Measurements from ENCODE around the gene TDP2.
"Not testable (repeated sequence)": the region's sequence is repeated elsewhere in the genome, so short reads cannot be mapped to it uniquely, and the experiment has no call there.

The TDP2 gene

DNA sequence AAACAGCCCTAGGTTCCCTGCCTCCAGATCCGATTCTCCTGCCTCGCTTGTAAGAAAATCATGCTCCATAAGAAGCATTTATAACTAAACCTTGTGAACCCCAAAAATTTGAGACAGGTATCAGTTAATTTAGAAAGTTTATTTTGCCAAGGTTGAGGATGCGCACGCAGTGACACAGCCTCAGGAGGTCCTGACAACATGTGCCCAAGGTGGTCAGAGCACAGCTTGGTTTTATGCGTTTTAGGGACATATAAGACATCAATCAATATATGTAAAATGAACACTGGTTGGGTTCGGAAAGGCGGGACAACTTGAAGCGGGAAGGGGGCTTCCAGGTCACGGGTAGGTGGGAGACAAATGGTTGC is 2.3 kb upstream of the TDP2 start:
- TF ChIP-seq JUND (IDR thresholded peaks at IDR 0.05; ENCODE audit: low read depth) = no peak
- in situ Hi-C loops (cut with HindIII; ENCODE audit: low pct_unique_long_range_greater_than_20kb, low sequenced_read_pairs) = no loop called here
- no peak for DNase-seq (ENCODE audit: low read depth in 1 of 2, low spot score in 1 of 2)

DNA sequence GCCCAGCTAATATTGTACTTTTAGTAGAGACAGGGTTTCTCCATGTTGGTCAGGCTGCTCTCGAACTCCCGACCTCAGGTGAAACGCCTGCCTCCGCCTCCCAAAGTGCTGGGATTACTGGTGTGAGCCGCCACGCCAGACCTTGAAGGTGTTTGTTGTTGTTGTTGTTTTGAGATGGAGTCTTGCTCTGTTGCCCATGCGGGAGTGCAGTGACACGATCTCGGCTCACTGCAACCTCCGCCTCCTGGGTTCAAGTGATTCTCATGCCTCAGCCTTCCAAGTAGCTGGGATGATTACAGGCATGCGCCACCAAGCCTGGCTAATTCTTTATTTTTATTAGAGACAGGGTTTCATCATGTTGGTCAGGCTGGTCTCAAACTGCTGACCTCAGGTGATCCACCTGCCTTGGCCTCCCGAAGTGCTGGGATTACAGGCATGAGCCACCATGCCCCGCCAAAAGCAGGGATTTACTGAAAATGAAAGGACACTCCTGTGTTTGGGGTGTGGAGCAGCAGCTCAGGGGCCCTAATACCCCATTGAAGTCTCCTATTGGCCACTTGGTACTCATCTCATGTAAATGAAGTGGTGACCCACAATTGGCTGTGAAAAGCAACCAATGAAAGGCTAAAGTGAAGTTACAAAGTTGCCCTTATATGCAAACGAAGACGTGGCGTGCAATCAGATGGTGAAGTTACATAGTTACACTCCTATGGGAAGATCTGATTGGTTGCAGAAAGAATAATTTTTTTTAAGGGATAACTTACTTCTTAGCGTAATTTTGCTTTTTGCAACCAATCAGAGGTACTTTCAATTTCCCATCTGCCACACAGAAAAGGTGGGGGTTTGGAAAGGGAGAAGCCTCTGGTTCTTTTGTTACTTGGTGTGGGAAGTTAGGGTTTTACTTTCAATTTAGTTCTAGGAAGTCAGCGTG is 1.6 kb upstream of the TDP2 start:
- DNase-seq (ENCODE audit: low read depth in 1 of 2, low spot score in 1 of 2); in situ Hi-C loops (cut with HindIII; ENCODE audit: low pct_unique_long_range_greater_than_20kb, low sequenced_read_pairs): not testable (repeated sequence)

DNA sequence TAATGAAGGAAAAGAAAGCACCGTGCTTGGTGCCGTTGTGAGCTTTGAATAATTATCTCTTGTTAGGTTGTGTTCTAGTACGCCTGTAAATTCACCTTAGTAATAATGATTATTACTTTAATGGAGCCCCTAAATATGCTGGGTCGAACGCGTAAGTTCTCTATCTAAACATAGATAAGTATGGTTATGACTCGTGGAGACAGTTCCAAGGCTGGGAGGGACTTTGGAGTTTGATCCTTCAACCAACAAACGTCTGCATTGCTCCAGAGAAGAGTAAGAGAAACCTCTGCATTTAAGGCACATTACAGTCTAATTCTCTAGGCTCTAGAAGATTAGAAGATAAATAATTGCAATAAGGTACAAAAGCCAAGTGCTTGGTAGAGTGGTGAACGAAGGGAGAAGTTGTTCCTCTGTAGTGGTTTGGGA is 692 bp upstream of the TDP2 start:
- no peak for DNase-seq (ENCODE audit: low read depth in 1 of 2, low spot score in 1 of 2)
- in situ Hi-C loops (cut with HindIII; ENCODE audit: low pct_unique_long_range_greater_than_20kb, low sequenced_read_pairs) = no loop called here
- TF ChIP-seq JUND (IDR thresholded peaks at IDR 0.05; ENCODE audit: low read depth) = no peak

DNA sequence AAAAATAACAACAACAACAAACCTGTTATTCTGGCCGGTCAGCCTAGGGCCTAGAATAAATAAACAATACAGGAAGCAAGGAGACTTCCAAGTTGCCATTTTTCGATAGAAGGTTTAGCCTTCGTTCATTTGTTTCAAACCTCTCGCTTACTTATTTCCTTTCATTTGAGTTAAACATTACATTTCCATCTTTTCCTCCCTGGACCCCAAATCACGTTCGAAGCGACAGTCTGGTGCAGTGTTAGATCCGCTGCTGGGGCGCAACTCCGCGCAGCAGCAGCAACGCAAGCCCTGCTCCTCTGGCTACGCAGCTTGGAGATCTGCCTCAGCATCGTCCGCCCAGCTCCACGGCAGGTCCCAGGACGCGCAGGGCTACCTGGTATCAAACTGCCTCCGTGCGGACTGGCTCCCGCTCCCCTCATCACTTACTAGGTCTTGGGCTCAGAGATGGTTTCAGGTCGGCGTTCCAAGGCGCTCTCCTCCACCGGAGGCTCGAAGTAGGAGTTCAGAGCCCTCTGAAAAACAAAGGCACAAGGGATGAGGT is 530 bp downstream of the TDP2 start:
- peak in 1 of 2 experiments; percentile 29 for DNase-seq (ENCODE audit: low read depth in 1 of 2, low spot score in 1 of 2)
- in situ Hi-C loops (cut with HindIII; ENCODE audit: low pct_unique_long_range_greater_than_20kb, low sequenced_read_pairs) = no loop called here
- TF ChIP-seq JUND (IDR thresholded peaks at IDR 0.05; ENCODE audit: low read depth) = no peak

DNA sequence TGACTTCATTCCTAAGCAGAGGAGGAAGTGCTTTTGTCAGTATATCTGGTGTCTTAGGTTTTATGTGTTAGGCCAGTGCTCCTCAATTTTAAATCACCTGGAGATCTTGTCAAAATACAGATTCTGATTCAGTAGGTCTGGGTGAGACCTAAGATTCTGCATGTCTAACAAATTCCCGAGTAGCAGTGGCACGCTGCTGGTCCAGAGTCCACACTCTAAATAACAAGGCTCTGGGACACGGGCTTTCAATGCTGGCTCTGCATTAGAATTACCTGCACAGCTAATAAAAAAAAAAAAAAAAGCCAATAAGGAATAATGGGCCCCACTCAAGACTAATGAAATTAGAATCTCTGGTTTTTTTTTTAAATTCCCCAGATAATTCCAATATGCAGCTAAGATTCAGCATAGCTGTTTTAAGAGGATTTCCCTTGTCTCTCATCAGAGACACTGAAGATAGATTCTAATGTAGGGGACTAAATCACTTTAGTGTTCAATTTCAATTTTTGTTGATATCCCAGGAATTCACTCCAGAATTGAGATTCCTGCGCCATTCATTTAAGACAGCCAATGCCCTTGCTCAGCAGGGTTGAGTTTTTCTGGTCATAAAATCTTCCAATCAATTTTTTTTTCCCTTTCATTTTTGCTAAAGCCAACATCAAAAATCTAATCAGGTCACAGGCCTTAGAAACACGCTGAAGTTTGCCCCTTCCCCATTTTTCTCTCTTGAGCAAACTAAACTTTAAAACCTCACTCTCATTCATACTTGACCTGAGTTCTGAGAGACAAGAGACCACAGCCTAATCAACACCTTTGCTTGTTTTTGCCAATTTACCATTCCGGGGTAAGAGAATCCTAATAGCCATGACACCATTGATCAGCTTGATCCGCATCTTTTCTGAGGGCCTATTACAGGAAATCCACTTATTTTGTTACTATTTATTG is 2.4 kb downstream of the TDP2 start:
- no peak for DNase-seq (ENCODE audit: low read depth in 1 of 2, low spot score in 1 of 2)
- no peak for TF ChIP-seq JUND (IDR thresholded peaks at IDR 0.05; ENCODE audit: low read depth)
- in situ Hi-C loops (cut with HindIII; ENCODE audit: low pct_unique_long_range_greater_than_20kb, low sequenced_read_pairs) = no loop called here

DNA sequence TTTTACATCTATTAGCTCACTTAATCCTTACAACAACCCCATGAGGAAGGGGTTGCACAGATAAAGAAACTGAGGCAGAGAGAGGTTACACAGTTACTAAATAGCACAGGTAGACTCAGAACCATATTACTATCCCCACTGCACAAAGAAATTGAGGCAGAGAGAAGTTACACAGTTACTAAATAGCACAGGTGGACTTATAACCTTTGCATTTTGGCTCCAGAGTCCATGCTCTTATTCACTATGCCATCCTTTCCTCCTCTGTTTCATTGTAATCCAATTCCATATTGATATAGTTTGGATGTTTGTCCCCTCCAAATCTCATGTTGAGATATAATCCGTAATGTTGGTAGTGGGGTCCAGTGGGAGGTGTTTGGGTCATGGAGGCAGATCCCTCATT is 3.5 kb downstream of the TDP2 start:
- DNase-seq (ENCODE audit: low read depth in 1 of 2, low spot score in 1 of 2) = no peak
- TF ChIP-seq JUND (IDR thresholded peaks at IDR 0.05; ENCODE audit: low read depth) = no peak
- in situ Hi-C loops (cut with HindIII; ENCODE audit: low pct_unique_long_range_greater_than_20kb, low sequenced_read_pairs) = no loop called here

DNA sequence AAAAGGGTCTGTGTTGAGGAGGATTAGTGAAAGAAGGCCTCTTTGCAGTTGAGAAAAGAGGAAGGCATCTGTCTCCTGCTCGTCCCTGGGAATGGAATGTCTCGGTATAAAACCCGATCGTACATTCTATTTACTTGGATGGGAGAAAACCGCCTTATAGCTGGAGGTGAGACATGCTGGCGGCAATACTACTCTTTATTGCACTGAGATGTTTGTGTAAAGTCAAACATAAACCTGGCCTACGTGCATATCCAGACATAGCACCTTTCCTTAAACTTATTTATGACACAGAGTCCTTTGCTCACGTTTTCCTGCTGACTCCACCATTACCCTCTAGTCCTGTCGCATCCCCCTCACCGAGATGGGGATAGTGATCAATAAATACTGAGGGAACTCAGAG is 4.5 kb downstream of the TDP2 start:
- DNase-seq (ENCODE audit: low read depth in 1 of 2, low spot score in 1 of 2) = no peak
- in situ Hi-C loops (cut with HindIII; ENCODE audit: low pct_unique_long_range_greater_than_20kb, low sequenced_read_pairs) = no loop called here
- TF ChIP-seq JUND (IDR thresholded peaks at IDR 0.05; ENCODE audit: low read depth) = no peak

DNA sequence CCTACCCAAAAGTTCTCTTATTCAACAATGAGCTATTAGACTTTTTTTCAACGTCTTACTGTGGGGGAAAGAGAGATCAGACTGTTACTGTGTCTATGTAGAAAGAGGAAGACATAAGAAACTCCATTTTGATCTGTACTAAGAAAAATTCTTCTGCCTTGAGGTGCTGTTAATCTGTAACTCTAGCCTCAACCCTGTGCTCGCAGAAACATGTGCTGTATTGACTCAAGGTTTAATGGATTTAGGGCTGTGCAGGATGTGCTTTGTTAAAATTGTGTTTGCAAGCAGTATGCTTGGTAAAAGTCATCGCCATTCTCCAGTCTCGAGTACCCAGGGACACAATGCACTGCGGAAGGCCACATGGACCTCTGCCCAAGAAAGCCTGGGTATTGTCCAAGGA is 4.9 kb downstream of the TDP2 start:
- DNase-seq (ENCODE audit: low read depth in 1 of 2, low spot score in 1 of 2); in situ Hi-C loops (cut with HindIII; ENCODE audit: low pct_unique_long_range_greater_than_20kb, low sequenced_read_pairs): not testable (repeated sequence)

DNA sequence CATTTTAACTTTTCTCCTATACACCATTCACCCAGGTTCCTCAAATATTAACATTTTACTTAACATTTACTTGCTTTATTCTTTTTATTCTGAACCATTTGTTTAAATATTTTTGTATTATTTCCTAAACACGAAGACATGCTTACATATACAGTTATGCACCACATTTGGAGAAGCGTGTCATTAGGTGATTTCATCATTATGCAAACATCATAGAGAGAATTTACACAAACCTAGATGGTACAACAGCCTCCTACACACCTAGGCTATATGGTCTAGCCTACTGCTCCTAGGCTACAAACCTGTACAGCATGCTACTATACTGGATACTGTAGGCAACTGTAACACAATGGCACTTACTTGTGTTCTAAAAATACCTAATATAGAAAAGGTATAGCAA is 6.6 kb downstream of the TDP2 start:
- TF ChIP-seq JUND (IDR thresholded peaks at IDR 0.05; ENCODE audit: low read depth) = no peak
- DNase-seq (ENCODE audit: low read depth in 1 of 2, low spot score in 1 of 2) = no peak
- in situ Hi-C loops (cut with HindIII; ENCODE audit: low pct_unique_long_range_greater_than_20kb, low sequenced_read_pairs) = no loop called here

DNA sequence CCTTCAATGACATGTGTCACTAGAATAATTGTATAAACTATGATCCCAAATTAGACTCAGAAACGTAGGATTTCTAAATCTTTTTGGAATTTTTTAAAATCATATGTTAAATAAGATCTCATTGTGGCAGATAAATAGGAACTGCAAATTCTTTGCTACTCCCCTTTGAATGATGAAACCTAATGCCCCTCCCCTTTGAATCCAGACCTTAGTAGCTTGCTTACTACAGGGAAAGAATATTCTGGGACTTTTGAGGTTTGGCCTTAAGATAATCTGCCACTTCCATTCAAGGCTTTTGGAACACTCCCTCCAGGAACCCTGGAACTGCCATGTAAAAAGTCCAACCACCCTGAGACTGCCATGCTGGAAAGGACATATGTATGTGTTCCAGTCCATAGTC is 7.1 kb downstream of the TDP2 start:
- no peak for TF ChIP-seq JUND (IDR thresholded peaks at IDR 0.05; ENCODE audit: low read depth)
- in situ Hi-C loops (cut with HindIII; ENCODE audit: low pct_unique_long_range_greater_than_20kb, low sequenced_read_pairs) = no loop called here
- DNase-seq (ENCODE audit: low read depth in 1 of 2, low spot score in 1 of 2) = no peak

DNA sequence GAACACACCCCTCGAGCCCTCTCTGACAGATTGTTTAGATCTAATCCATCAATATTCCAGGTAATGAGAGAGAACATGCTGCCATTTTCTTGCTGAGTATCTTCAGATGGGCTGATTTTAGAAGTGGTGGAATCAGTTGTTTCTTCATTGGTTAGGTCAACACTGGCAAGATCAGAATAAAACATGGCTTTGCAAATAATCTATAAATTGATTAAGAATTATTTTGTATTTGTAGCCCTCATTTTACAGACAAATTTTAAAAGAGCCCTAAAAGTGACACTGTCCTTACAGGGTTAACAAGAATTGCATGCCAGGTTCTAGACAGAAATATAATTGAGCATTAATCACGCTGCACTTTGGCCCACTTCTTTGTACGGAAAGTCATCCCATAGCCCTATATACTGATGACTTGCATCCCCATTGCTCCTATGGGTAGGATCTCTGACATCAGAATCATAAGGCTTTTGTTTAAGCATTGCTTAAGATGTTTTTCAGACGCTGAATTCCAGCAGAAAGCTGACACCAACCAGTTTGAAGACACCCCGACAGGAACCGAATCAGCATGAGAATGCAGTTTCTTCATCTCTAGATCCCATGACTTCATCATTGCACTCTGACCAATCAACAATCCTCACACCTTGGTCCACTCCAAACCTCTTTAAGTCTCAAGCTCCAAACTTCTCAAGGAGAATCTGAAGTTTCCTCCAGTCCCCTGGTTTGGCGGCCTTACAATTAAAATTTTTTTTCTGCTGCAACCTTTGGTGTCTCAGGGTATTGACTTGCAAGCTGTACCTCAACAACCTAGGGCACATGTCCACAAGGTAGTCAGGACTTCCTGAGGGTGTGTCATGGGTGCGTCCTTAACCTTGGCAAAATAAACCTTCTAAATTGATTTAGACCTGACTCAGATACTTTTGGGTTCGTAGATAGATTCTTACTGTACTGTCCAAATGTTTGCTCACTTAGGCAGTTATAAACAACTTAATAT is 7.8 kb downstream of the TDP2 start:
- DNase-seq (ENCODE audit: low read depth in 1 of 2, low spot score in 1 of 2) = no peak
- TF ChIP-seq JUND (IDR thresholded peaks at IDR 0.05; ENCODE audit: low read depth) = no peak
- in situ Hi-C loops (cut with HindIII; ENCODE audit: low pct_unique_long_range_greater_than_20kb, low sequenced_read_pairs) = no loop called here

DNA sequence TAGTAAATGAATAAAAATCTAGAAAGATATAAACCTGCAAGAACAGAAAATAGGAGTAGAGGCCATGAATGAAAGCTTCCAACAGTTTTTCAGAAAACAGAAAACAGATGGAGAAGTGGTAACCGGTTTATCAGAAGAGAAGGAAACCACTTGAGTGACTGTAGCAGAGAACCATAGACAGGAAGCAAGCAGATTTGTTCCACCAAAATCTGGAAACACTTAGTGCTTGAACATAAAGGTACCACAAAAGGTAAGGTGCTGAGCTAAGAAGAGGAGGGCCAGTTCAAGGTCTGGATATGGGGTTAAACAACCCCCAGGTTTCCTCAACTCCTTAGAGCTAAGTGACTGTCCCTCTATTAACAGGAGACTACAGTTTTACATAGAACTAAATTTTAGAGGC is 11.5 kb downstream of the TDP2 start:
- DNase-seq (ENCODE audit: low read depth in 1 of 2, low spot score in 1 of 2) = no peak
- no peak for TF ChIP-seq JUND (IDR thresholded peaks at IDR 0.05; ENCODE audit: low read depth)
- in situ Hi-C loops (cut with HindIII; ENCODE audit: low pct_unique_long_range_greater_than_20kb, low sequenced_read_pairs) = no loop called here

Data from T47D (cell line).